HEK293 (cell line): ENCODE data around the gene SLC22A4.
A peak's percentile ranks its signal among the peaks of the same experiment; 100 is the strongest.

Source experiments
- CTCF ChIA-PET: fragments of 350-600 bp; formaldehyde crosslinking; extraction: SDS; loops from one replicate; lab custom pipeline; 2021; ENCODE audit warnings: antibody characterized with exemption; lab: Yijun Ruan, JAX
- POLR2A ChIA-PET: fragments of 300-600 bp; formaldehyde crosslinking; extraction: SDS; loops from one replicate; lab custom pipeline; 2020; ENCODE audit warnings: antibody characterized with exemption, inconsistent platforms; lab: Yijun Ruan, JAX
- H3K27ac ChIP-seq: fragments of 200-500 bp; sonication (Bioruptor generic); 2 replicates; pipeline ENCODE4 v1.5.1; 2014; ENCODE audit warnings: low read depth, low read length, control low read depth, inconsistent platforms; ENCODE audit errors: extremely low read depth
- H3K36me3 ChIP-seq, 2 experiments: fragments of 200-500 bp in 1 of 2; sonication (Bioruptor generic) in 1 of 2; 1 replicate in 1 of 2; 2 replicates in 1 of 2; pipeline ENCODE4 v1.5.1; 2014 to 2017; ENCODE audit warnings: inconsistent platforms in 2 of 2, low read length in 2 of 2; ENCODE audit not compliant: control insufficient read depth in 2 of 2, insufficient read depth in 1 of 2
- H3K4me1 ChIP-seq: fragments of 200-500 bp; sonication (Bioruptor generic); 2 replicates; pipeline ENCODE4 v1.5.1; 2014; ENCODE audit warnings: mild to moderate bottlenecking, low read length, inconsistent platforms; ENCODE audit not compliant: control insufficient read depth, insufficient read depth
- H3K4me3 ChIP-seq: 2 replicates; pipeline ENCODE4 v1.5.1; 2011; ENCODE audit warnings: low read depth, mild to moderate bottlenecking, control low read depth, low read length, moderate library complexity
- H3K9me3 ChIP-seq: fragments of 200-500 bp; sonication (Bioruptor generic); 2 replicates; pipeline ENCODE4 v1.5.1; 2014; ENCODE audit warnings: low read depth, low read length, inconsistent platforms; ENCODE audit not compliant: control insufficient read depth, insufficient read depth
- BCL6B ChIP-seq: fragments of 450-650 bp; formaldehyde crosslinking; IDR thresholded peaks from 2 replicates; pipeline ENCODE4 v1.5.1; 2017; ENCODE audit warnings: missing biosample characterization, missing genetic modification characterization
- EGR2 ChIP-seq: fragments of 450-650 bp; formaldehyde crosslinking; IDR thresholded peaks from 2 replicates; pipeline ENCODE4 v1.5.1; 2016; ENCODE audit warnings: low read depth, missing biosample characterization, missing genetic modification characterization
- GLIS2 ChIP-seq: fragments of 450-650 bp; formaldehyde crosslinking; IDR thresholded peaks from 2 replicates; pipeline ENCODE4 v1.5.1; 2016; ENCODE audit warnings: missing biosample characterization, missing genetic modification characterization
- IKZF3 ChIP-seq: fragments of 450-650 bp; IDR thresholded peaks from 2 replicates; pipeline ENCODE4 v1.5.0; 2018; ENCODE audit warnings: missing biosample characterization, mild to moderate bottlenecking, missing genetic modification characterization, moderate library complexity
- SETDB1 ChIP-seq: IDR thresholded peaks from one replicate; pipeline ENCODE4 v1.6.1; 2017; ENCODE audit warnings: mild to moderate bottlenecking, low read length, moderate library complexity, mixed read lengths; ENCODE audit not compliant: insufficient read length
- TCF7L2 ChIP-seq: IDR thresholded peaks from 2 replicates; pipeline ENCODE4 v1.6.1; 2011; ENCODE audit warnings: low read depth, mild to moderate bottlenecking, inconsistent platforms, low read length, moderate library complexity, borderline replicate concordance
- ZNF140 ChIP-seq: fragments of 450-650 bp; formaldehyde crosslinking; IDR thresholded peaks from 2 replicates; pipeline ENCODE4 v1.5.1; 2016; ENCODE audit warnings: missing biosample characterization, missing genetic modification characterization
- ZNF157 ChIP-seq: fragments of 450-650 bp; formaldehyde crosslinking; IDR thresholded peaks from 2 replicates; pipeline ENCODE4 v1.5.1; 2016; ENCODE audit warnings: missing biosample characterization, missing genetic modification characterization
- ZNF23 ChIP-seq: fragments of 450-650 bp; formaldehyde crosslinking; IDR thresholded peaks from 2 replicates; pipeline ENCODE4 v1.5.1; 2016; ENCODE audit warnings: missing biosample characterization, missing genetic modification characterization, borderline replicate concordance
- ZNF248 ChIP-seq: fragments of 450-650 bp; formaldehyde crosslinking; IDR thresholded peaks from 2 replicates; pipeline ENCODE4 v1.5.1; 2017; ENCODE audit warnings: missing biosample characterization, missing genetic modification characterization
- ZNF335 ChIP-seq: fragments of 450-650 bp; formaldehyde crosslinking; conservative IDR thresholded peaks from 2 replicates; pipeline ENCODE4 v1.5.1; 2016; ENCODE audit warnings: missing biosample characterization, missing genetic modification characterization
- ZNF426 ChIP-seq: fragments of 450-650 bp; formaldehyde crosslinking; IDR thresholded peaks from 2 replicates; pipeline ENCODE4 v1.5.1; 2017; ENCODE audit warnings: missing biosample characterization, missing genetic modification characterization, mild to moderate bottlenecking, inconsistent platforms, moderate library complexity
- ZNF501 ChIP-seq: fragments of 450-650 bp; formaldehyde crosslinking; IDR thresholded peaks from 2 replicates; pipeline ENCODE4 v1.5.1; 2016; ENCODE audit warnings: missing biosample characterization, missing genetic modification characterization
- ZNF560 ChIP-seq: fragments of 450-650 bp; formaldehyde crosslinking; IDR thresholded peaks from 2 replicates; pipeline ENCODE4 v1.5.1; 2017; ENCODE audit warnings: missing biosample characterization, missing genetic modification characterization, borderline replicate concordance
- ZNF654 ChIP-seq: fragments of 450-650 bp; formaldehyde crosslinking; IDR thresholded peaks from 2 replicates; pipeline ENCODE4 v1.5.1; 2016; ENCODE audit warnings: low read depth, missing biosample characterization, missing genetic modification characterization
- TF ChIP-seq, protein P1 (sequence below): fragments of 450-650 bp; formaldehyde crosslinking; IDR thresholded peaks from 2 replicates; pipeline ENCODE4 v1.5.1; 2016; ENCODE audit warnings: missing biosample characterization, missing genetic modification characterization
- TF ChIP-seq, protein P2 (sequence below): fragments of 450-650 bp; formaldehyde crosslinking; IDR thresholded peaks from 2 replicates; pipeline ENCODE4 v1.5.1; 2016; ENCODE audit warnings: missing biosample characterization, missing genetic modification characterization
- TF ChIP-seq, protein P3 (sequence below): fragments of 450-650 bp; formaldehyde crosslinking; IDR thresholded peaks from 2 replicates; pipeline ENCODE4 v1.5.1; 2016; ENCODE audit warnings: missing biosample characterization, missing genetic modification characterization

Gene SLC22A4

DNA sequence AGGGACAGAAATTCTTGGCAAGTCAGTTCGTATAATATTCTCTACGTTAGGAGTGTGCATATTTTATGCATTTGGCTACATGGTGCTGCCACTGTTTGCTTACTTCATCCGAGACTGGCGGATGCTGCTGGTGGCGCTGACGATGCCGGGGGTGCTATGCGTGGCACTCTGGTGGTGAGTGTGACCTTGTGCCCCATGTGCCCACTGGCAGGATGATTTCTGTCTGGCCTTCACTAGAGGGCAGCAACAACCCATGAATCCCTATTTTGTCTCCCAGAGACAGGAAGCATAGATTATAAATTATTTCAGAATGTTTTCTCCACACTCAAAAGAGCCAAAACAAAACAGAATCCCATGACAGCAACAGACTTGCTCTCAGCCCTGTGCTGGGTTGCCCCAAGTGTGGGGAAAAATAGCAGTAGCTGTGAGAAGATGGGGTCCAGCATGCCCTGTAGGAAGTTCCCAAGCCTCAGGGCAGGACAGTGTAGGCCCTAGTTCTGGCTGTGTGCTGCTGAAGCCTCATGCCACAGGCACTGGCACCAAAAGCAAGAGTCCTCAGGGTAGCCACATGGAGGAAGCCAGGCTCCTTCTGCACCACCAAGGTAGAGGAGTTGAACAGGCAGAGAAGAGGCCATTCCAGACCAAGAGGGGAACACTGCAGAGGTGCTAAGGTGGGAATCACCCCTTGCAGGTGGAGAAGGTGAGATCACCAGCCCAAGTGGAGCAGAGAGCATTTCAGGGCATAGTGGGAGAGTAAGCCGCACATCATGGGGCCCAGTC is 91.3 kb downstream of the SLC22A4 start:
- no peaks in the 10 kb centered on the region for H3K4me1 ChIP-seq
- H3K36me3 ChIP-seq: peaks cover 0 to 59% of the 10 kb centered on the region in 2 experiments; a peak in 1 of 3 replicates
- CTCF ChIA-PET: interaction anchor here (0.9 to 7.6 kb wide), 14 partner anchors 10 to 150 kb away, joined by 3 to 140 read pairs (median 5); no protein-coding TSS in a partner anchor
- POLR2A ChIA-PET: no interaction called here
- no peak overlapping the region for H3K27ac ChIP-seq
- peak; percentile 48 for TF ChIP-seq ZNF654
- no peak for TF ChIP-seq SETDB1
- TF ChIP-seq ZNF335: no peak
- TF ChIP-seq EGR2: no peak
- TF ChIP-seq, protein P1, sequence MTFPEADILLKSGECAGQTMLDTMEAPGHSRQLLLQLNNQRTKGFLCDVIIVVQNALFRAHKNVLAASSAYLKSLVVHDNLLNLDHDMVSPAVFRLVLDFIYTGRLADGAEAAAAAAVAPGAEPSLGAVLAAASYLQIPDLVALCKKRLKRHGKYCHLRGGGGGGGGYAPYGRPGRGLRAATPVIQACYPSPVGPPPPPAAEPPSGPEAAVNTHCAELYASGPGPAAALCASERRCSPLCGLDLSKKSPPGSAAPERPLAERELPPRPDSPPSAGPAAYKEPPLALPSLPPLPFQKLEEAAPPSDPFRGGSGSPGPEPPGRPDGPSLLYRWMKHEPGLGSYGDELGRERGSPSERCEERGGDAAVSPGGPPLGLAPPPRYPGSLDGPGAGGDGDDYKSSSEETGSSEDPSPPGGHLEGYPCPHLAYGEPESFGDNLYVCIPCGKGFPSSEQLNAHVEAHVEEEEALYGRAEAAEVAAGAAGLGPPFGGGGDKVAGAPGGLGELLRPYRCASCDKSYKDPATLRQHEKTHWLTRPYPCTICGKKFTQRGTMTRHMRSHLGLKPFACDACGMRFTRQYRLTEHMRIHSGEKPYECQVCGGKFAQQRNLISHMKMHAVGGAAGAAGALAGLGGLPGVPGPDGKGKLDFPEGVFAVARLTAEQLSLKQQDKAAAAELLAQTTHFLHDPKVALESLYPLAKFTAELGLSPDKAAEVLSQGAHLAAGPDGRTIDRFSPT (tag by site-specific recombination): peak; percentile 68
- TF ChIP-seq, protein P2, sequence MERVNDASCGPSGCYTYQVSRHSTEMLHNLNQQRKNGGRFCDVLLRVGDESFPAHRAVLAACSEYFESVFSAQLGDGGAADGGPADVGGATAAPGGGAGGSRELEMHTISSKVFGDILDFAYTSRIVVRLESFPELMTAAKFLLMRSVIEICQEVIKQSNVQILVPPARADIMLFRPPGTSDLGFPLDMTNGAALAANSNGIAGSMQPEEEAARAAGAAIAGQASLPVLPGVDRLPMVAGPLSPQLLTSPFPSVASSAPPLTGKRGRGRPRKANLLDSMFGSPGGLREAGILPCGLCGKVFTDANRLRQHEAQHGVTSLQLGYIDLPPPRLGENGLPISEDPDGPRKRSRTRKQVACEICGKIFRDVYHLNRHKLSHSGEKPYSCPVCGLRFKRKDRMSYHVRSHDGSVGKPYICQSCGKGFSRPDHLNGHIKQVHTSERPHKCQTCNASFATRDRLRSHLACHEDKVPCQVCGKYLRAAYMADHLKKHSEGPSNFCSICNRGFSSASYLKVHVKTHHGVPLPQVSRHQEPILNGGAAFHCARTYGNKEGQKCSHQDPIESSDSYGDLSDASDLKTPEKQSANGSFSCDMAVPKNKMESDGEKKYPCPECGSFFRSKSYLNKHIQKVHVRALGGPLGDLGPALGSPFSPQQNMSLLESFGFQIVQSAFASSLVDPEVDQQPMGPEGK (tag by site-specific recombination): no peak
- no peak for TF ChIP-seq ZNF426
- TF ChIP-seq IKZF3 (tag by site-specific recombination): no peak
- TF ChIP-seq BCL6B: no peak
- TF ChIP-seq, protein P3, sequence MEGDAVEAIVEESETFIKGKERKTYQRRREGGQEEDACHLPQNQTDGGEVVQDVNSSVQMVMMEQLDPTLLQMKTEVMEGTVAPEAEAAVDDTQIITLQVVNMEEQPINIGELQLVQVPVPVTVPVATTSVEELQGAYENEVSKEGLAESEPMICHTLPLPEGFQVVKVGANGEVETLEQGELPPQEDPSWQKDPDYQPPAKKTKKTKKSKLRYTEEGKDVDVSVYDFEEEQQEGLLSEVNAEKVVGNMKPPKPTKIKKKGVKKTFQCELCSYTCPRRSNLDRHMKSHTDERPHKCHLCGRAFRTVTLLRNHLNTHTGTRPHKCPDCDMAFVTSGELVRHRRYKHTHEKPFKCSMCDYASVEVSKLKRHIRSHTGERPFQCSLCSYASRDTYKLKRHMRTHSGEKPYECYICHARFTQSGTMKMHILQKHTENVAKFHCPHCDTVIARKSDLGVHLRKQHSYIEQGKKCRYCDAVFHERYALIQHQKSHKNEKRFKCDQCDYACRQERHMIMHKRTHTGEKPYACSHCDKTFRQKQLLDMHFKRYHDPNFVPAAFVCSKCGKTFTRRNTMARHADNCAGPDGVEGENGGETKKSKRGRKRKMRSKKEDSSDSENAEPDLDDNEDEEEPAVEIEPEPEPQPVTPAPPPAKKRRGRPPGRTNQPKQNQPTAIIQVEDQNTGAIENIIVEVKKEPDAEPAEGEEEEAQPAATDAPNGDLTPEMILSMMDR (tag by site-specific recombination): peak; percentile 67
- no peak for TF ChIP-seq TCF7L2
- TF ChIP-seq ZNF157 (tag by site-specific recombination): no peak
- TF ChIP-seq ZNF23 (tag by site-specific recombination): no peak
- no peak for TF ChIP-seq ZNF560 (tag by site-specific recombination)
- no peak for TF ChIP-seq GLIS2 (tag by site-specific recombination)
- TF ChIP-seq ZNF248 (tag by site-specific recombination): no peak
- TF ChIP-seq ZNF140: no peak
- no peak for TF ChIP-seq ZNF501
- H3K9me3 ChIP-seq: no peaks in the 10 kb centered on the region
- H3K4me3 ChIP-seq: no peak overlapping the region
